Bronchial epithelial cell (primary cell): Measurements from ENCODE around the gene TFEB. TPM values are rescaled to one million over a fixed set of nuclear protein-coding genes. Genes with fewer than 3 reads are reported as not detected.

Experiments used
- DNase-seq: peaks from one replicate; pipeline ENCODE4 v3.0.0-alpha.2; 2010; ENCODE audit warnings: low read depth
- FAIRE-seq: peaks from 2 replicates; lab custom pipeline; 2011; peaks lifted over from hg19 to GRCh38; lab: Jason Lieb, UNC
- H3K27me3 ChIP-seq: 2 replicates; pipeline ENCODE4 v1.5.1; 2011; ENCODE audit warnings: low read length; ENCODE audit not compliant: control insufficient read depth, insufficient read depth
- H3K36me3 ChIP-seq: 2 replicates; pipeline ENCODE4 v1.5.1; 2011; ENCODE audit warnings: low read length; ENCODE audit not compliant: control insufficient read depth, insufficient read depth
- H3K4me3 ChIP-seq: 2 replicates; pipeline ENCODE4 v1.5.1; 2011; ENCODE audit warnings: mild to moderate bottlenecking, low read depth, low read length, control low read depth
- CTCF ChIP-seq: IDR thresholded peaks from 2 replicates; pipeline ENCODE4 v1.5.1; 2011; ENCODE audit warnings: mild to moderate bottlenecking, moderate library complexity, low read length, control low read depth, inconsistent platforms; ENCODE audit not compliant: insufficient read depth, severe bottlenecking
- total RNA-seq: library from RNA; depleted of rRNA; stranded (reverse); fragments of >200 nt; gene quantifications from 2 replicates; pipeline ENCODE4 v1.2.1, GENCODE V29; 2014

TFEB gene
- total RNA-seq, 1 donor from 2014 or later: 6.8 TPM

DNA sequence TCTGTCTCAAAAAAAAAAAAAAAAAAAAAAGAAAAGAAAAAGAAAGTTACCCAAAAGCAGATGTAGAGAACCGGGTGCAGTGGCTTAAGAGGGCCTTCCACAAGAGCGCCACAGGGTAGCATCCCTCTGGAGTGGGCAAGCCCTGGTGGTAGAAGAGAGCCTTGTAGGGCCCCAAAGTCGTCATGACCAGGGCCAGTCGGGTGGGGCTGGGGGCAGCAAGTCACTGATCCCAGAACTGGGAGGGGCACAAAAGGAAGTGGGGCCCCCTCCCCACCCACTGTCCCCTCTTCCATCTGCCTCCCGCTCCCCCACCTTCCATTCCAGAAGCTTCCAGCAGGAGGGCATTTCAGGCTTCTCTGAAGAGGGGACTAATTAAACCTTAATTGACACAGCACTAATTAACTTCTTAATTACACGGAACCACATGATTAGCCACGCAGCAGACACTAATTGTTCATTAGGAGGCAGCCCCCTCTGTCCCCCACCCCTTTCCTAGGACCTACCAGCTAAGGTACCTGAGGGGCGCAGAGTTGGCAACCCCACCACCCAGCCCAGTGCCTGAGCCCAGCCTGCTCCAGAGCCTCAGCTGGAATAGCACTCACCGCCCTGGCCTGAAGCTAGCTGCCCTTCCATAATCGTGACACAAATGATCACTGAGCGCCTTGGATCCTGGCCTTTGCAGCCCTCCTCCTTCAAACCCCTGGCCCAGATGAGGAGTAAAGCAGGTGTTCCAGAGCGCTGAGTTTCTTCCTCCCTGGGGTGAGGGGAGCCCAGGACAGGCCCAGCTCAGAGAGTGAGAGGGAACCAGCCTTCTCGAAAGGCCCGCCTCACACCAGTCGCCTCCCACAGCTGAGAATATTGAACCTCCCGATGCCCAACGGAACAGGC is 62.3 kb downstream of the TFEB start:
- no peaks in the 10 kb centered on the region for H3K36me3 ChIP-seq
- FAIRE-seq (no peak), DNase-seq (no peak)
- no peak overlapping the region for H3K4me3 ChIP-seq
- H3K27me3 ChIP-seq: peaks cover 2% of the 10 kb centered on the region
- no peak for TF ChIP-seq CTCF

DNA sequence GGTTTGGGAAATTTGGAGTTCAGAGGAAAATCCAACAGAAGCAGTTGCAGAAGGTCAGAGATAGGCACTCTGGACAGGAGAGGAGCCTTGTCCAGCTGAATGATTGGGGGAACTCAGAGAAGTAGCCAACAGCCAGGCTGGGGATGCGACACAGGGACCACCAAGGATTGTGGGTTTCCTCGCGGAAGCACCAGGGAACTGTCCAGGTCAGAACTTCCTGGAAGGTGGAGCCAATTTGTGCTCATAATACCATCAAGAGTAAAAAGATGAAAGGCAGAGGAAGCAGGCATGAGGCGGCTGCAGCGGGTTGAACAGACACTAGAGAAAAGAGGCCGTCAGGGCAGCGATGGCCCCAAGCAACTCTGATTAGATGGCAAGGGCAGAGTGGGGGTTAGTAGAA is 63.4 kb downstream of the TFEB start:
- FAIRE-seq: no peak
- no peak for TF ChIP-seq CTCF
- H3K36me3 ChIP-seq: no peaks in the 10 kb centered on the region
- H3K27me3 ChIP-seq: peaks cover 2% of the 10 kb centered on the region
- H3K4me3 ChIP-seq: no peak overlapping the region
- DNase-seq: no peak

DNA sequence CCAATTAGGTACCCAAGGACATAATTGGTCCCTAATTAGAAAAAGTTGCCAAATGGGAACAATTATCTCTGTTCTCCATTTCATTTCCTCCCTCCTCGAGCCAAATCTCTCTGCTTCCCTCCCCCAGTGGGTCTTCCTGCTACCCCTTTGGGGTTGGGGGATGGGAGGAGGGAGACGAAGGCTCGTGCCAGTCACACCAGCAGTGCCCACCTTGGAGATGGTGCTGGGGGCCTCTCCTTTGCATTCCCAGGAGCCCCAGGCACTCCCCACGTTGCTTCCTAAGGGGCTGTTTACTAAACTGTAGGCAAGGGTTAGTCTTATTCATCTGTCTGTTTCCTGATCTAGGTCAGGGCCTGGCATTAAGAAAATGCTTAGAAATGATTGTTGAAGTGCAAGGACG is 64.0 kb downstream of the TFEB start:
- TF ChIP-seq CTCF: no peak
- no peak for FAIRE-seq
- no peaks in the 10 kb centered on the region for H3K36me3 ChIP-seq
- DNase-seq: no peak
- peaks cover 2% of the 10 kb centered on the region for H3K27me3 ChIP-seq
- no peak overlapping the region for H3K4me3 ChIP-seq

GRCh38 chr6:41670703-41671360 is 64.6 kb downstream of the TFEB start:
- Histone ChIP-seq H3K36me3 (no peaks in the 10 kb centered on the region), H3K4me3 (no peak overlapping the region), H3K27me3 (peaks cover 2% of the 10 kb centered on the region)
- DNase-seq (no peak), FAIRE-seq (no peak)
- no peak for TF ChIP-seq CTCF

GRCh38 chr6:41668968-41669367 is 66.4 kb downstream of the TFEB start:
- peaks cover 5% of the 10 kb centered on the region for H3K27me3 ChIP-seq

More at GRCh38 chr6:41668968-41669367, 66.4 kb downstream of the TFEB start:
- no peak for FAIRE-seq
- no peak for DNase-seq
- H3K36me3 ChIP-seq: no peaks in the 10 kb centered on the region
- H3K4me3 ChIP-seq: no peak overlapping the region
- no peak for TF ChIP-seq CTCF
